Progenitor cell of endocrine pancreas (in vitro differentiated cells): ENCODE measurements around the gene NOX4. TPM values are rescaled to one million over a fixed set of nuclear protein-coding genes. Genes with fewer than 3 reads are reported as not detected.

Experiments
- DNase-seq: peaks from one replicate; pipeline ENCODE4 v3.0.0; 2021; ENCODE audit warnings: low spot score; ENCODE audit not compliant: unreplicated experiment
- H3K27ac Mint-ChIP-seq: 2 replicates; pipeline ENCODE4 v1.8.0; 2021; ENCODE audit warnings: mild to moderate bottlenecking, moderate library complexity, mixed read lengths
- H3K27me3 Mint-ChIP-seq: 2 replicates; pipeline ENCODE4 v1.8.0; 2021; ENCODE audit warnings: mixed read lengths
- H3K36me3 Mint-ChIP-seq: 2 replicates; pipeline ENCODE4 v1.8.0; 2022; ENCODE audit warnings: mixed read lengths; ENCODE audit not compliant: insufficient read depth
- H3K4me1 Mint-ChIP-seq: 2 replicates; pipeline ENCODE4 v1.8.0; 2021; ENCODE audit warnings: low read depth, mixed read lengths
- H3K4me3 Mint-ChIP-seq: 2 replicates; pipeline ENCODE4 v1.8.0; 2021; ENCODE audit warnings: low read depth, mild to moderate bottlenecking, moderate library complexity, mixed read lengths
- H3K9me3 Mint-ChIP-seq: 2 replicates; pipeline ENCODE4 v1.8.0; 2021; ENCODE audit warnings: low read depth, mixed read lengths
- total RNA-seq: library from RNA; stranded (reverse); gene quantifications from 2 replicates; pipeline ENCODE4 v1.2.1, GENCODE V29; 2021
- TF ChIP-seq, protein P1 (sequence below): fragments of 200-600 bp; sonication (generic); IDR thresholded peaks from one replicate; pipeline ENCODE4 v1.5.0; 2021; ENCODE audit warnings: antibody characterized with exemption, mild to moderate bottlenecking; ENCODE audit not compliant: unreplicated experiment

Gene NOX4
- total RNA-seq, 1 donor from 2014 or later: 6.7 TPM

DNA sequence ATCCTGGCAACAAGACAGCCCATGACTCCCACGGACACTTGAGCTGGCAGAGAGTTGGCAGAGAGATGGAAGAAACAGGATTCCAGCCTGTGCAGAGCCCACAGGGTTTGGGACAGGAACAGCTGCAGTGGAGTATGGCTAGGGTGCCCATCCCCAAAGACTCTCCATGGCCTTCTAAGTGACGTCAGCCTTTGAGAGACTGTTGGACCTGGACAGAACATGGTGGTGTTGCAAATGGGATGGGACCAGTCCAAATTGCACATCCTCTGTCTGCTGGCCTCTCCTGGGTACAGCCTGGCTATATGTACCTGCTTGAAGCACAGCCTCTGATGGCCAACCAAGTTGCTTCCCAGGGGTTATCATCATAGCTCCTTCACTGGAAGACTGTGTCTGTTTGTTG, 34.5 kb downstream of the NOX4 start:
- no peak overlapping the region for H3K4me3 Mint-ChIP-seq
- peaks cover 2% of the 10 kb centered on the region for H3K36me3 Mint-ChIP-seq
- H3K27me3 Mint-ChIP-seq: no peaks in the 10 kb centered on the region
- TF ChIP-seq, protein P1, sequence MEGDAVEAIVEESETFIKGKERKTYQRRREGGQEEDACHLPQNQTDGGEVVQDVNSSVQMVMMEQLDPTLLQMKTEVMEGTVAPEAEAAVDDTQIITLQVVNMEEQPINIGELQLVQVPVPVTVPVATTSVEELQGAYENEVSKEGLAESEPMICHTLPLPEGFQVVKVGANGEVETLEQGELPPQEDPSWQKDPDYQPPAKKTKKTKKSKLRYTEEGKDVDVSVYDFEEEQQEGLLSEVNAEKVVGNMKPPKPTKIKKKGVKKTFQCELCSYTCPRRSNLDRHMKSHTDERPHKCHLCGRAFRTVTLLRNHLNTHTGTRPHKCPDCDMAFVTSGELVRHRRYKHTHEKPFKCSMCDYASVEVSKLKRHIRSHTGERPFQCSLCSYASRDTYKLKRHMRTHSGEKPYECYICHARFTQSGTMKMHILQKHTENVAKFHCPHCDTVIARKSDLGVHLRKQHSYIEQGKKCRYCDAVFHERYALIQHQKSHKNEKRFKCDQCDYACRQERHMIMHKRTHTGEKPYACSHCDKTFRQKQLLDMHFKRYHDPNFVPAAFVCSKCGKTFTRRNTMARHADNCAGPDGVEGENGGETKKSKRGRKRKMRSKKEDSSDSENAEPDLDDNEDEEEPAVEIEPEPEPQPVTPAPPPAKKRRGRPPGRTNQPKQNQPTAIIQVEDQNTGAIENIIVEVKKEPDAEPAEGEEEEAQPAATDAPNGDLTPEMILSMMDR: no peak
- peaks cover 20% of the 10 kb centered on the region for H3K4me1 Mint-ChIP-seq
- no peak for DNase-seq
- H3K27ac Mint-ChIP-seq: no peak overlapping the region
- peaks cover 5% of the 10 kb centered on the region for H3K9me3 Mint-ChIP-seq

DNA sequence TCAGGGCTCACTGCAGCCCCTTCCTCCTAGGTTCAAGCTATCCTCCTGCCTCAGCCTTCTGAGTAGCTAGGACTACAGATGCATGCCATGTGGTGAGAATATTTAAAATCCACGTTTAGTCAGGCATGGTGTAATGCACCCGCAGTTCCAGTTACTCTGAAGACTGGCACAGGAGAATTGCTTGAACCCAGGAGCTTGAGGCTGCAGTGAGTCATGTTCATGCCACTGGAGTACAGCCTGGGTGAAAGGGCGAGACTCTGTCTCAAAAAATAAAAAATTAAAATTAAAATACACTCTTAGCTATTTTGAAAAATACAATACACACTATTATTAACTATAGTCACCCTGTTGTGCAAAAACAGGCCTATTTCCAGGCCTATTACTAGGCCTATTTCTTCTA, 38.4 kb downstream of the NOX4 start:
- Mint-ChIP-seq H3K4me3 (no peak overlapping the region), H3K27ac (no peak overlapping the region), H3K27me3 (no peaks in the 10 kb centered on the region), H3K4me1 (peaks cover 17% of the 10 kb centered on the region), H3K36me3 (no peaks in the 10 kb centered on the region), H3K9me3 (no peaks in the 10 kb centered on the region)
- no peak for DNase-seq
- TF ChIP-seq, protein P1: no peak

DNA sequence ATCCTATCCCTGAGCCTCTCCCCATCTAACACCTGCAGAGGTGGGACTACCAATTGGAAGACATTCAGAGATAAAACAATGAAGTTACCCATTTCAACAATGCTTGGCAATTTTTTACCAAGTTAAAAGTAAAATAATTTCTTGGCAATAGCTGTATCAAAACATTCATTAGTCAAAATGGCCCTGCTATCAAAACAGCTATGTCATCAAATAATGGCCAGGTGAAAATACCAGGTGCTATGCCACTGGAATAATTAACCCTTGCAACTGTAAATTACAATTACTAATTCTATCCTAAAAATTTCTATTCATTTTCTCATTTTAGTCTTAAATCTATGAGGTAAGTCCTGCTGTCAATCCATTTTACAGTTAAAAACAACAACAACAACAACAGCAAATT, 43.3 kb downstream of the NOX4 start:
- peaks cover 4% of the 10 kb centered on the region for H3K36me3 Mint-ChIP-seq

DNA sequence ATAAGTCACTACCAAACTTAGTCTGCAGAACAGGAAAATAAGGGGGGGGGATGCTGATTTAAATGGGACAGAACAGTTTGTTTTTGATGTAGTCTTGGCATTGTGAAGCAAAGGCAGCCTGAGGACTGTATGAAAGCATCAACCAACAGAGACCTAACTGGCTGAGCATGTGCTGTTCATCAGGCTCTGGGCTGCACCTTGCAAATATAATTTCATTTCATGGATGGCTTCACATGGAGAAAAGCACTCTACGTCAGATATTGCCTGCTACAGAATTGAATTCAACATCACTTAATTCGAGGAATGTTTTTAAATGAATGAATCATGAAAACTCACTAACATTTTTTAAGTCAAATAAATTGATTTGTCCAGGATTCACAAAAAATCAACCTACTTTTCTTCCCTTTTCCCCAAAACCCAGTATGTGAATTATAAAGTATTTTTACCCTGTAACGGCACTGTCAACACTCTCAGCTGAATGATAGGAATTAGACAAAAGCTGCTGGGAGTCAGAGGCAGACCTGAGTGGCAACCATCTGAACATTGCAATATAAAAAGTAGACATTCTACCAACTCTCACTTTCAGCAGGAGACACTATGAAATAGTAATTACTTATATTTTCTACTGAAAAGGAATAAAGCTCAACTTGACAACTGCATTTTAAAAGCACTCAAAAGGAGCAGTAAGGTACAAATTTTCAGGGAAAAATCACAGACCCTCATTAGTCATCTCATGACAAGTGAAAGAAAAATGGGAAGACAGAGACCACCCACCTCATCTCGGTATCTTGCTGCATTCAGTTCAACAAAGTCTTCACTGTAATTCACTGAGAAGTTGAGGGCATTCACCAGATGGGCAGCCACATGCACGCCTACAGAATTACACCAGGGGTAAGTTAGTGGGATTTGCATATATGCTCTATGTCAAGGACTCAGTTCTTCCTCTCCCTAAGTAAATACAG, 47.5 kb downstream of the NOX4 start:
- H3K27me3 Mint-ChIP-seq: no peaks in the 10 kb centered on the region
- peaks cover 6% of the 10 kb centered on the region for H3K4me1 Mint-ChIP-seq
- H3K36me3 Mint-ChIP-seq: peaks cover 4% of the 10 kb centered on the region
- peaks cover 3% of the 10 kb centered on the region for H3K9me3 Mint-ChIP-seq
- no peak overlapping the region for H3K27ac Mint-ChIP-seq
- no peak for DNase-seq
- H3K4me3 Mint-ChIP-seq: no peak overlapping the region
- TF ChIP-seq, protein P1: no peak

More for the DNA sequence above, 43.3 kb downstream of the NOX4 start:
- no peak overlapping the region for H3K4me3 Mint-ChIP-seq
- peaks cover 3% of the 10 kb centered on the region for H3K9me3 Mint-ChIP-seq
- peaks cover 6% of the 10 kb centered on the region for H3K4me1 Mint-ChIP-seq
- H3K27ac Mint-ChIP-seq: no peak overlapping the region
- H3K27me3 Mint-ChIP-seq: no peaks in the 10 kb centered on the region
- no peak for DNase-seq
- TF ChIP-seq, protein P1: no peak

DNA sequence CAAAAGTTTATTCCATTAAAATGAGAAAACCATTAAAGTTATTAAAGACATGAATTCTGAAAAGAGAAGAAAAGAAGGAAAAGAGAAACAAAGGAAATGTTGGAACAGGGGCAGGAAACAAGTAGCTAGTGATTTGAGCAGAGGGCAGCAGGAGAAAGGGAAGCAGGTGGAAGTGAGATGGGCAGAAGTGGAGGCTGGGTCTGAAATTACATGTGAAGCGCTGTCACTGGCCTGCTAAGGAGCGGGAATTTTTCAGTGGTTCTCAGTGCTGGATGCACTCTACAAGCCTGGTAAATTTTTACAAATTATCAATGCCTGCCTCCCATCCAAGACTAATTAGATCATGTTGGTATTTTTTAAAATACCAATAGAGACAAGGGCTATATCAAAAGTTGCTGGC, 48.4 kb downstream of the NOX4 start:
- TF ChIP-seq, protein P1: no peak
- no peak overlapping the region for H3K4me3 Mint-ChIP-seq
- peaks cover 6% of the 10 kb centered on the region for H3K4me1 Mint-ChIP-seq
- H3K9me3 Mint-ChIP-seq: peaks cover 3% of the 10 kb centered on the region
- no peak overlapping the region for H3K27ac Mint-ChIP-seq
- H3K27me3 Mint-ChIP-seq: no peaks in the 10 kb centered on the region
- H3K36me3 Mint-ChIP-seq: peaks cover 4% of the 10 kb centered on the region
- DNase-seq: no peak
